Muscle of back (tissue), 11 donors: ENCODE results near the gene RAC3. TPM values are rescaled to one million over a fixed set of nuclear protein-coding genes. Genes with fewer than 3 reads are reported as not detected.

Experiments
- DNase-seq, 3 donors: peaks; one replicate each; pipeline versions ENCODE4 v3.0.0 to v3.0.0-alpha.2; 2013
- polyA plus RNA-seq, 10 donors: library from polyadenylated mRNA; unstranded; fragments of 120-200 nt; gene quantifications; one replicate each; pipeline ENCODE4 v1.2.1, GENCODE V29; 2013; ENCODE audit not compliant: insufficient read length in 10 of 10

Gene RAC3
- polyA plus RNA-seq, 10 donors: 4.7 to 27.6 (median 8.2) TPM

DNA sequence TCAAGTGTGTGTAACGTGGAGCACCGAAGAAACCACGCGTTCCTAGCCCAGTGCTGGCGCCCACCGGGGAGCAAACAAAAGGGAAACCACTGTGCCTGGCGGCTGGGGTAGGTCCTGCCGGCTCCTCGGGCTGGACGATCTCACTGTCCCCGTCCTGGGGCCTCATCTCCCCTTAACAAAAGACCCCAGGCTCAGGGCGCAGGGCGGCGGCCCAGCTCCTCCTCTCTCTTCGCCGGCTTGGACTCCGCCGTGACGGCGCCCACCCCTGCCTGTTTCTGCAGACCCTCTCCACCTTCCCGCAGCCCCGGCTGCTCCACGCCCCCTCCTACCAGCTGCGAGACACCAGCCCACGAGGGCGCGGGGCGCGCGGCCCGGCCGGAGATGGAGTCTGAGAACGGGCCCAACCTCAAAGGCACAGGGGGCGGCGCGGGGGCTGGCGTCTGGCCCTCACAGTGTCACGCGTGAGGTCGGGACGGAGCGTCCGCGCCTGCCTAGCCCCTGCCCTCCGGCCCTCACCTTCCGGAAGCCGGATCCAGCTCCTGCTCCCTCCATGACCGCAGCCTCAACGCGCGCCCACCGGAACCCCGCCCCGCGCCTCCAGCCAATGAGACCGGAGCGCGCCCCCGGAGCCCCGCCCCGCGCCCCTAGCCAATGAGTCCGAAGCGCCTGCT lies 9.0 kb upstream of the RAC3 start, which contains the start of gene CENPX:
Gene CENPX, minus strand, starts transcription at position 569 of the 671 bp plus-strand sequence. Its CDS starts 17 bp downstream, at position 552.
- no peak for DNase-seq

GRCh38 chr17:82022981-82023446 lies 8.5 kb upstream of the RAC3 start, which contains the start of gene LRRC45:
Gene LRRC45 (plus strand): TSS chr17:82023305. CDS start chr17:82023644, 339 bp downstream.
- DNase-seq: peak; percentile 99 to 100 (median 100)

- DNase-seq: no peak
Measured at GRCh38 chr17:82023447-82024241, 7.8 kb upstream of the RAC3 start.

DNA sequence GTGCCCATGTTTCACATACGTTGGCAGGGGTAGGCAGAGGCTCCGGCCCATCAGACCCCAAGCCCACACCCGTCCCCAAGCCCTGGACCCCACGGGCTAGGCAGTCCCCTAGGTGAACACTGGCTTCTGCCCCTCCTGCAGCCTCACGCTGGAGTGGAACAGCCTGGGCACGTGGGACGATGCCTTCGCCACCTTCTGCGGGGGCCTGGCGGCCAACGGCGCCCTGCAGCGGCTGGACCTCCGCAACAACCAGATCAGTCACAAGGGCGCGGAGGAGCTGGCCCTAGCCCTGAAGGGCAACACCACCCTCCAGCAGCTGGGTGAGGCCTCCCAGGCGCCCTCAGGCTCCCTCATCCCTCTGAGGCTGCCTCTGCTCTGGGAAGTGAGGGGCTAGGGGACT lies 6.6 kb upstream of the RAC3 start:
- no peak for DNase-seq

DNA sequence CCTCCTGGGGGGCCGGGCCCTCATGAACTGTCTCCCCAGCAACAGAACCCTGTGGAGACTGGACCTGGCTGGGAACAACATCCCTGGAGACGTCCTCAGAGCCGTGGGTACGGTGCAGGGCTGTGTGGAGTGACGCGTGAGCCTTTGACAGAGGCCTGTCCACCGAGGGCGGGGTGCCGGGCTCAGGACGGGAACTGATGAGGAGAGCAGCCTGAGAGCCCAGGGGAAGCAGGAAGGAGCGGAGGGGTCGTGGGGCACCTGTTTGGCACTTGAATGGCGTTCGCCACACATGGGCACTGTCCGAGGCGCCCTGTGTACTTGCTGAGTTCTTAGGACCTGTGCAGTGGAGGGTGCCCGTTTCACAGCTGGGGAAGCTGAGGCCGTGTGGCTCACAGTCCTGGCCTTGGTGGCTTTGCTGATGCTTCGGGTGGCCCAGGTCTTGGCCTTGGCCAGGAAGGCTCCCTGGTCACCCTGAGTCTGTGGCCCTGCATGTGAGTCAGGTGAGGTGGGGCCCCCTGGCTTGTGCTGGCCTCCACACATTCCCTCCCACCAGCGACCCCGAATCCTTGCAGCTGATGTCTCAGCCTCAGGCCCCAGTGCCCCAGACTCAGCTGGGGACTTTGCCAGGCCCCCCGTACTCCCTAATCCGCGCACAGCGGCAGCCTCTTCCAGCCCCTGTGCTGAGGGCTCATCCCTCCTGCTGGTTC lies 5.9 kb upstream of the RAC3 start:
- DNase-seq: no peak

DNA sequence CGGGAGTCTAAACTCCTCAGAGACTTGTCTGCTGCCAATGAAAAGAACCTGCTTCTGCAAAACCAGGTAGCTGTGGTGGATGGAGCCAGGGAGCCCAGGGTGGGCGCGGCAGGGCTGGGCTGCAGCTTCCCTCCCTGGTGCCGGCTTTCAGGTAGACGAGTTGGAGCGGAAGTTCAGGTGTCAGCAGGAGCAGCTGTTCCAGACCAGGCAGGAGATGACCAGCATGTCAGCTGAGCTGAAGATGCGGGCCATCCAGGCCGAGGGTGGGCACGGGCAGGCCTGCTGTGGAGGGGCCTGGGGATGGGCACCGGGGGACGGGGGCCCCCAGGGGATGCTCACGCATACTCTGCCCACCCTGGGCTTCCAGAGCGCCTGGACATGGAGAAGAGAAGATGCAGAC lies 3.2 kb upstream of the RAC3 start:
- DNase-seq: no peak

DNA sequence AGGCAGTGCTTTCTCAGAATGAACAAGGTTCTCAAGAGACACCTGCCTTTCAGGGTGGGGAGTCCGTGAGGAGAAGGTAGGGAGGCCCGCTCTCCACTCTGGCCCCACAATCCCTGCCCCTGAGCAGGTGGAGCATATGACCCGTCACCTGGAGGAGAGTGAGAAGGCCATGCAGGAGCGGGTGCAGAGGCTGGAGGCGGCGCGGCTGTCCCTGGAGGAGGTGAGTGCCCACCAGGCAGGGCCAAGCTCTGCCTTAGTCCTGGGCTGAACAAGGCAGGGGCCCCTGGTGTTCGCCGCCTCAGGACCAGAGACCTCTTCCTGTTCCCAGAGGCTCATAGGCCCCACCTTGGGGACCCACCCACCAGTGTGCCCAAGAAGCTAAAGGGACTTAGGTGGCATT lies 2.5 kb upstream of the RAC3 start:
- no peak for DNase-seq

DNA sequence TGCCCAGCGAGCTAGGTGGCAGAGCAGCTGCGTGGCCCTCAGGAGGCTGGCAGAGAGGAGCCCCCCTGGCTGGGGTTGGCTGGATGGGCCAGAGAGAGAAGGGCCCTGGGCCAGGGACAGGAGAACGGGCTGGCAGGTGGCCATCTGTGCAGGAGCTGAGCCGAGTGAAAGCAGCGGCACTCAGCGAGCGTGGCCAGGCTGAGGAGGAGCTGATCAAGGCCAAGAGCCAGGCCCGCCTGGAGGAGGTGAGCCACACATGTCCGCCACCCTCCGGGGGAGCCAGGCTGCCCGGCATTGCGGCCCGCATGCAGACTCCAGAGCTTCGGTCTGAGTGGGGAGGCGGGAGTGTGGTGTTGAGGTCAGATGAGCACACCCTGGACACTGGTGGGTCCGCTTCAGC lies 2.1 kb upstream of the RAC3 start:
- DNase-seq: no peak

DNA sequence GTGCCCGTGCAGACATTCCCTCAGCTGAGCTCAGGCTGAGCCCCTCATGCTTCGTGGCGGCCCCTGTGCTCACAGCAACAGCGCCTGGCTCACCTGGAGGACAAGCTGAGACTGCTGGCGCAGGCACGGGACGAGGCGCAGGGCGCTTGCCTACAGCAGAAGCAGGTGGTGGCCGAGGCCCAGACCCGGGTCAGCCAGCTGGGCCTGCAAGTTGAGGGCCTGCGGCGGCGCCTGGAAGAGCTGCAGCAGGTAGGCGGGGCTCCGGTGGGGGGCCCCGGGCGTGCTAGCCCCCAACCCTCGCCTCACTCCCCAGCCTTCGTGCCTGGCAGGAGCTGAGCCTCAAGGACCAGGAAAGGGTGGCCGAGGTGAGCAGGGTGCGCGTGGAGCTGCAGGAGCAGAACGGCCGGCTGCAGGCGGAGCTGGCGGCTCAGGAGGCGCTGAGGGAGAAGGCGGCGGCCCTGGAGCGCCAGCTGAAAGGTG lies 1.4 kb upstream of the RAC3 start:
- DNase-seq: no peak

GRCh38 chr17:82030470-82031302 lies 792 bp upstream of the RAC3 start:
- peak; percentile 63 to 94 (median 89) for DNase-seq

DNA sequence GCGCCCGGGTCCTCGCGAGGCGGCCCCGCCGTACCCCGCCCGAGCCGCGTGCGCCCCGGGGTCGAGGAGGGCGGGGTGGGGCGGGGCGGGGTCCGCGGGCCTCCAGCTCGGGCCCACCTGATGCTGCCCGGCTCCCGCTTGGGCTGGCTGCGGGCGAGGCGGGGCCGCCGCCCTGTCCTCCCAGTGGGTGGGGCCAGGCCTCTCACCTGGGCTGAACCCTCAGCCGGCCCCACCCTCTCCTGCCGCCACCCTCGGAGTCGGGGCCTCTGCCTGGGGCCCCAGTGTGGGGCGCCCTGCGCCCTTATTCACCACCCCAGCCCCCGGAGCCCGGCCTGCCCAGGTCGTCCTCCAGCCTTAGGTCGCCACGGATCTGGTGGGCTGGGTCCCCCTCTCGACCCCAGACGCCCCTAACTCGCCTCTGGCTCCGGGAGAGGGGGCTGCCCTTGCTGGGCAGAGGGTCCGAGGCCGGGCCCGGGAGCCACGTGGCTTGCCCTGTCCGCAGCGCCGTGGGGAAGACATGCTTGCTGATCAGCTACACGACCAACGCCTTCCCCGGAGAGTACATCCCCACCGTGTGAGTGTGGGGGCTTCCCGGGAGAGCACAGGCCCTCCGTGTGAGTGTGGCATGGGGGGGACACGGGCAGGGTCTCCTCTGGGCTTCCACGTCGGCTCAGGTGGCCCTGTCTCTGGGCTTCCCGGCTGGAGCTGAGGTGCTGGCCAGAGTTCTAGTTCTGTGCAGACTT lies 578 bp downstream of the RAC3 start:
- DNase-seq: no peak

DNA sequence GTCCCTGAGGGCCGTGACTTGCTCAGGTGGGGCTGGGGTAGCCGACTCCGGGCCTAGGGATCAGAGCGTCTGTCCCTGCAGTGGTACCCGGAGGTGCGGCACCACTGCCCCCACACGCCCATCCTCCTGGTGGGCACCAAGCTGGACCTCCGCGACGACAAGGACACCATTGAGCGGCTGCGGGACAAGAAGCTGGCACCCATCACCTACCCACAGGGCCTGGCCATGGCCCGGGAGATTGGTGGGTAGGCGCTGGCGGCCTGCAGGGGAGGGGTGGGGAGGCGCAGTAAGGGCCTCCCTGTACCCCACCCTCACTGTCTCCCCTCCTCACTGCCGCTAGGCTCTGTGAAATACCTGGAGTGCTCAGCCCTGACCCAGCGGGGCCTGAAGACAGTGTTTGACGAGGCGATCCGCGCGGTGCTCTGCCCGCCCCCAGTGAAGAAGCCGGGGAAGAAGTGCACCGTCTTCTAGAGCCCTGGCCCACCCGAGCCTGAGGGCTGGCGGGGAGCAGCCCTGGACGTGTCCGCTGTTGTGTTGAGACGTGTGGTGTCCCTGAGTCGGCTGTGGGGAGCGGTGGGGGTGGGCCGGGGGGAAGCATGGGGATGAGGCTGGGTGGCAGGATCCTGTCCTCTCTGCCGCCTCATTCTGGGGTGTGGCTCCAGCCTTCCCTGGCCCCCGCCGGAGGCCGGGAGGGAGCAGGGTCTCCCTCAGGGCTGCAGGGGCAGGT lies 2.0 kb downstream of the RAC3 start:
- no peak for DNase-seq

- no peak for DNase-seq
Measured at GRCh38 chr17:82034371-82035011, 3.0 kb downstream of the RAC3 start.

DNA sequence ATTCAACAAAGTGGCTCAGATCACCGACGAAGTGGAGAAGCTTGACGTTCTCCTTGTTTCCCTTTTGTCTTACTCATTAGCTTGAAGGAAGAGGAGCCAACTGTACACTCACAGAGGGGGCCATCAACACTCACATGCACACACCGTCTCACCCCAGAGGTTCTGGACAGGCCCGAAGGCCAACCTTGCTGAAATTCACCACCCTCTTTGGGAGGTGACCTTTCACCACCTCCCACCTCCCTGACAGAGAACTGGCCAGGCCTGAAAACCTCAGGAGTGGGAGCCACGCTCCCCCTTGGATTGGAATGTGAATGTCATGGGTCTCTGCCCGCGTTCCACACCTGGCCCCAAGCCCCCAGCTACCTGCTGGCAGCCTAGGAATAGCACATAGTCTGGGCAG lies 4.0 kb downstream of the RAC3 start:
- no peak for DNase-seq

DNA sequence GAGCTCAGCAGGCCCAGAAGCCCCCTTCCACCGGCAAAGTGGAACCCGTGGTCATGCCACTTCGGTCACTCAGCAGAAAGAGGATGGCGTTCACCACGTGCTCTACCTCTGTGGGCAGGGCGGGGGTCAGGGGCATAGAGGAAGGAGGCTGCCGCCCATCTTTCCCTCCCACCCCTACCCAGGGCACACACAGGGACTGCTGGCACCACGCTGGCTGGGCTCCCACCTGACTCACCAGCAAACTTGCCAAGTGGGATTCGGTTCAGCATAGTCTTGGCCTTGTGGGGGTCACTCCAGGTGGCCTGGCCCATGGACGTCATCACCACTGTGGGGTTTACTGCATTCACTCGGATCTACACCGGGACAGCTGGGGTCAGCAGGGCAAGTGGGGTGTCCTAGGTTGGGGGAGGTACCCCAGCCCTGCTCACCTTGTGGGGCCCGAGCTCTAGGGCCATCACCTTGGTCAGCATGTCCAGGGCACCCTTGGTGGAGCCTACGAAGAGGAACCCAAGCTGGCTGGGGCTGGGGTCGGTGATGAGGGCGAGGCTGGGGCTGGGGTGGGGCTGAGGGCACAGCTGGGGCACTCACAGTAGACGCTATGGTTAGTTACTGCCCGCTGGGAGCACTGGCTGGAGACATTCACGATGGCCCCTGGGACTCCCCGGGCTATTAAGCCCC lies 4.6 kb downstream of the RAC3 start:
- no peak for DNase-seq

DNA sequence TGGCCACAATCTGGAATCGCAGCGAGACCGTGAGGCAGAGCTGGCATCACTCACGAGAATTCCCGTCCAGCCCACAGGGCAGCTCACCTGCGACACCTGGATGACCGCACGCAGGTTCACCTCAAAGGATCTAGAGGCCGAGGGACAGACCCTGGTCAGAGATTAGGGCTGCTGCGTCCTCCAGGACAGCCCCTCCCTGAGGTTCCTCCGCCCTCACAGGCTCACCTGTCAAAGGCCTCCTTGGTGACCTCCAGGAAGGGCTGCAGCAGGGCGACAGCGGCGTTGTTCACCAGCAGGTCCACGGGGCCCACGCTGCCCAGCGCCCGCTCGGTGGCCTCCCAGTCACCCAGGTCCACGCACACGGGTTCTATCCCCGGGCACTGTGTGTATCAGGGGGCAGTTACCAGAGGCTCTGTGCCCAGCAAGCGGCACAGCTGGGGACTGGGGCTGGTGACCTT lies 5.2 kb downstream of the RAC3 start:
- DNase-seq: no peak

DNA sequence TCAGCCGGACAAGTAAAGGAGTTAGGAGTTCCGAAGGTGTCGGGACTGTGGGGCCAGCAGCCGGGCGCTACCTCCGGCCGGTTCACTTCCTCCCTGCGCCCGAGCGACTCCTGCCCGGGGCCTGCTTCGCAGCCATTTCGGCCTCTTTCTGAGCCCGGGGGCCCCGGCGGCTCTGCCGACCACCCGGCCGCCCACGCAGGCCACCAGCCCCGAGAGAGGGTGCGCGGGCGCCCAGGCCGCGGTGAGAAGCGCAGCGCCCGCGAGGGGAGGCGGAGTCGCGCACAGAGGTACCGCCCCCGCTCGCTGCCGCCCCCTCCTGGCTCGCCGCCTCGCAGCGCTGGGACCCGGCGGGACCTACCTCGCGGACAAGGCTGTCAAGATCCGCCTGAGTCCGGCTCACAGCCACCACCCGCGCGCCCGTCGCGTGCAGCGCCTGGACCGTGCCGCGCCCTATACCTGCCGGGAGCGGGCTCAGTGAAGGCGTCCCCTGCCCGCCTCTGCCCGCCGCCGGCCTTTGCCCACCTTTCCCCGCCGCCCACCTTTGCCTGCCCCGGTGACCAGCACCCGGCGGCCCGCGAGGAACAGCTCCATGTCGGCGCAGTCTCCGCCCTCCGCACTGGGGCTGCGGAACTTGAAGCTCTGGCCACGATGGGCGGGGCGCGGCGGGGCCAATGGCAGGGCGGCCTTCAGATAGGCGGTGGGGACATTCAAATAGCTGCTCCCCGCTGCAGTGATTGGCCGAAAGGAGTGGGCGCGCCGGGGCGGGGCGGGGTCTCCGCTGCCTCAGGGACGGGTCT lies 5.8 kb downstream of the RAC3 start, which contains the start of gene DCXR:
Gene DCXR, minus strand, starts transcription at position 606 of the 797 bp plus-strand sequence. Its CDS starts 15 bp downstream, at position 591.
- peak; percentile 95 to 99 (median 95) for DNase-seq

- DNase-seq: no peak
Measured at GRCh38 chr17:82037889-82038195, 6.4 kb downstream of the RAC3 start.
